Calu3 (cell line): Measurements from ENCODE around the gene TCF23. TPM values are rescaled to one million over a fixed set of nuclear protein-coding genes. Genes with fewer than 3 reads are reported as not detected.

Experiments
- BruUV-seq: library from RNA; stranded (reverse); fragments of 400-500 nt; replicated peaks from 2 replicates; lab custom pipeline; 2021; lab: Mats Ljungman, UMichigan
- CTCF ChIA-PET: fragments of 300-600 bp; sonication (Branson Sonifier 250); formaldehyde crosslinking; loops from one replicate; lab custom pipeline; 2022; ENCODE audit warnings: antibody characterized with exemption; lab: Charles Lee
- DNase-seq: peaks from one replicate; pipeline ENCODE4 v3.0.0; 2022
- H3K27ac Mint-ChIP-seq: one replicate; pipeline ENCODE4 v1.8.0; 2022; ENCODE audit warnings: mixed read lengths; ENCODE audit not compliant: unreplicated experiment
- H3K27me3 Mint-ChIP-seq: one replicate; pipeline ENCODE4 v1.8.0; 2022; ENCODE audit warnings: mixed read lengths; ENCODE audit not compliant: unreplicated experiment
- H3K36me3 Mint-ChIP-seq: one replicate; pipeline ENCODE4 v1.8.0; 2022; ENCODE audit warnings: mild to moderate bottlenecking, moderate library complexity, mixed read lengths; ENCODE audit not compliant: insufficient read depth, unreplicated experiment
- H3K4me1 Mint-ChIP-seq: one replicate; pipeline ENCODE4 v1.8.0; 2022; ENCODE audit warnings: mild to moderate bottlenecking, low read depth, mixed read lengths; ENCODE audit not compliant: unreplicated experiment
- H3K4me3 Mint-ChIP-seq: one replicate; pipeline ENCODE4 v1.8.0; 2022; ENCODE audit warnings: mild to moderate bottlenecking, low read depth, moderate library complexity, mixed read lengths; ENCODE audit not compliant: unreplicated experiment
- H3K9me3 Mint-ChIP-seq: one replicate; pipeline ENCODE4 v1.8.0; 2022; ENCODE audit warnings: low read depth, mixed read lengths; ENCODE audit not compliant: unreplicated experiment
- intact Hi-C: fragments of 100-400 bp; cut with micrococcal nuclease; formaldehyde crosslinking; loops from one replicate; pipeline ENCODE4 v1.10.0; 2022; ENCODE audit not compliant: unreplicated experiment
- total RNA-seq: library from RNA; stranded (reverse); gene quantifications from 2 replicates; pipeline ENCODE4 v1.2.3, GENCODE V29; 2022
- TF ChIP-seq, protein P1 (sequence below): fragments of 200-600 bp; IDR thresholded peaks from one replicate; pipeline ENCODE4 v1.8.0; 2022; ENCODE audit warnings: antibody characterized with exemption; ENCODE audit not compliant: unreplicated experiment

Gene TCF23
- total RNA-seq, 1 experiment from 2014 or later: not detected

DNA sequence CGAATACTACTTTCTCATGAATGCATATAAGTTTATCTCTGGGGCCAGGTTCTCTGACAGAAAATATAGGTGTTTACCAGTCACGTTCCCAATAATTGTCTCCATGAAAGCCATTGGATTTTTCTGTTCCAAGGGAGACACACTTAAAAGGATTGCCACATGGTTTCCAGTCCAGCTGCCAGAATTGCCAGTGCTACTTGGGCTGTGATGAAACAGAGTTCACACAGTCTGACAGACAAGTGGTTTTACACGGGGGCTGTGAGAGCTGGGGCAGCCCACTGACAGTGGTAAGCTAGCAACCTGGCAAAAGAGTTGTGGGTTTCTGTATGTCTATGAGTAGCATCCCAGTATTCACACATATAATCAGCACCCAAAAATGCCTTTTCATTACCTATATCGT lies 35.3 kb downstream of the TCF23 start:
- CTCF ChIA-PET: no interaction called here
- Mint-ChIP-seq H3K9me3 (no peaks in the 10 kb centered on the region), H3K27me3 (peaks cover 71% of the 10 kb centered on the region), H3K4me1 (no peaks in the 10 kb centered on the region), H3K36me3 (no peaks in the 10 kb centered on the region), H3K4me3 (no peak overlapping the region), H3K27ac (no peak overlapping the region)
- intact Hi-C loops: no loop called here
- no peak for DNase-seq
- BruUV-seq: no TSS peak
- TF ChIP-seq, protein P1, sequence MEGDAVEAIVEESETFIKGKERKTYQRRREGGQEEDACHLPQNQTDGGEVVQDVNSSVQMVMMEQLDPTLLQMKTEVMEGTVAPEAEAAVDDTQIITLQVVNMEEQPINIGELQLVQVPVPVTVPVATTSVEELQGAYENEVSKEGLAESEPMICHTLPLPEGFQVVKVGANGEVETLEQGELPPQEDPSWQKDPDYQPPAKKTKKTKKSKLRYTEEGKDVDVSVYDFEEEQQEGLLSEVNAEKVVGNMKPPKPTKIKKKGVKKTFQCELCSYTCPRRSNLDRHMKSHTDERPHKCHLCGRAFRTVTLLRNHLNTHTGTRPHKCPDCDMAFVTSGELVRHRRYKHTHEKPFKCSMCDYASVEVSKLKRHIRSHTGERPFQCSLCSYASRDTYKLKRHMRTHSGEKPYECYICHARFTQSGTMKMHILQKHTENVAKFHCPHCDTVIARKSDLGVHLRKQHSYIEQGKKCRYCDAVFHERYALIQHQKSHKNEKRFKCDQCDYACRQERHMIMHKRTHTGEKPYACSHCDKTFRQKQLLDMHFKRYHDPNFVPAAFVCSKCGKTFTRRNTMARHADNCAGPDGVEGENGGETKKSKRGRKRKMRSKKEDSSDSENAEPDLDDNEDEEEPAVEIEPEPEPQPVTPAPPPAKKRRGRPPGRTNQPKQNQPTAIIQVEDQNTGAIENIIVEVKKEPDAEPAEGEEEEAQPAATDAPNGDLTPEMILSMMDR: no peak

DNA sequence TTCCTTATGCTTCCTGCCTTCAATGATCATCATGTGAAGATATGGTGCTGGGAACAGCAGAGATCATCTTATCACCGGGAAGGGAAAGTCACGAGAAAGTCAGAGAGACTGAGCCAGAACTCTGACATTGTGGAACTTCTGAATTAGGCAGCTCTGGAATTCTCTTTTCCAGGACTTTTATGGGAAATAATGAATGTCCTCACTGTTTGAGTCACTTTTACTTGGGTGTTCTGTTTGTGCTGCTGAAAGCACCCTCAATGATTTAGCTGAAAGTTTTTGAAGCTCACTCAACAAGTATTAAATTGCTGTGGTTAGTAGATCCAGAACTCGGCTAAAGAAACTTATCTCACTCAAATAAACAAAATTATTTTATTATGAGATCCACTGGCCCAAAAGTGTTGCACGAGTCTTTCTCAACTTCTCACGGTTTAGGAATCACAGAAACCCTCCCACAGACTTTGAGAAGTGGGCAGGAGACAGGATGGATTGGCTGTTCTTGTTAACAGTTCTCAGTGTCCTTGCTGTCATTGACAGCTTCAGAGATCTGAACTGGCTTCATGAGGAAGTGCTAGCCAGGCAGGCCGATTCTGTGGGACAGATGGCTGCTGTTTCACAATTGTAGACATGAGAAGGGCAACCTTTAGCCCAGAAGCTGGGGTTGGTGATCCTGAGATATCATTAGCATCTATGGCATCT lies 36.7 kb downstream of the TCF23 start:
- no peak for DNase-seq
- H3K9me3 Mint-ChIP-seq: no peaks in the 10 kb centered on the region
- no peaks in the 10 kb centered on the region for H3K36me3 Mint-ChIP-seq
- CTCF ChIA-PET: no interaction called here
- TF ChIP-seq, protein P1: no peak
- H3K27me3 Mint-ChIP-seq: peaks cover 65% of the 10 kb centered on the region
- no peaks in the 10 kb centered on the region for H3K4me1 Mint-ChIP-seq
- BruUV-seq: no TSS peak
- no peak overlapping the region for H3K27ac Mint-ChIP-seq
- no peak overlapping the region for H3K4me3 Mint-ChIP-seq
- intact Hi-C loops: no loop called here

DNA sequence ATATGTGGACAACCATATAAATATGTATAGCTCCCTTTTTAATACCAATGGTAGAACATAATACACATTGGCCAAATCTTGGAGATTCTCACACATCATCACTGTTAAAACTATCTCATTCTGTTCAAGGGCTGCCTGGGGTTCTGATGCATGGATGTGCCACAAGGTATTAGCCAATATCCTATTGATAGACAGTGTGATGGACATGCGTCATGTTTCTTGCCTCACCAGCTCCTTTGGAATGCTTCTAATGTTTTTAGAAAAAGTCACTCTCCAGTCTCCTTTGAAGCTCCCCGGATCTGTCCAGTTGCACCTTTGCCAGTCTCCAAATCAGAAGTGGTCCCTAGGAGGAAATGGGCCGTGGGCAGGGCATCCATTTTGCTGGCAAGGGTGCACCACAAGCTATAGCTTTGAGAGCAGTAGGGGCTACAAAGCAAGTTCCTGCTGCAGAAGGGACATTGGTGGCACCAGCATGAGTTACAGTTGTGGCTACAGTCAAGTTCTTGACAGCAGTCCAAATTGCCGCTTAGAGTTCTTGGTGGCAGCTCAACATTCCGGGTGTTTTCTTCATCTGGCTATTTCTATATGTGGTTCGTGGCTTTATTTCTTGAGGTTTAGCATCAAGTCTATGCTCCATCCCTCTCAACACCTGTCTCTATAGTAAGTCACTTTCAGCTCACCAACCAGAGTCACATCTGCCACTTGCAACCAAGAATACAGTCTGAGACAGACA lies 38.0 kb downstream of the TCF23 start:
- TF ChIP-seq, protein P1: no peak
- CTCF ChIA-PET: no interaction called here
- DNase-seq: no peak
- Mint-ChIP-seq H3K4me3 (no peak overlapping the region), H3K4me1 (no peaks in the 10 kb centered on the region), H3K27me3 (peaks cover 52% of the 10 kb centered on the region), H3K27ac (no peak overlapping the region), H3K36me3 (no peaks in the 10 kb centered on the region), H3K9me3 (no peaks in the 10 kb centered on the region)
- intact Hi-C loops: no loop called here
- BruUV-seq: no TSS peak

DNA sequence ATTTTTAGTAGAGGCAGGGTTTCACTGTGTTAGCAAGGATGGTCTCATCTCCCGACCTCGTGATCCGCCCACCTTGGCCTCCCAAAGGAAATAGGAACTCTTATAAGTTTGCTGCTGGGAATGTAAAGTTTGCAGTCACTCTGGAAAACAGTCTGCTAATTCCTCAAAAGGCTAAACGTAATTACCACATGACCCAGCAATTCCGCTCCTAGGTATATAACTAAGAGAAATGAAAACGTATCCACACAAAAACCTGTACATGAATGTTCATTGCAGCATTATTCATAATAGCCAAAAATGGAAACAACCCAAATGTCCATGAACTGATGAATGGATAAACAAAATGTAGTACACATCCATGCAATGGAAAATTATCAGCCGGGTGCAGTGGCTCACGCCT lies 41.2 kb downstream of the TCF23 start:
- Mint-ChIP-seq H3K27me3 (peaks cover 27% of the 10 kb centered on the region), H3K9me3 (no peaks in the 10 kb centered on the region), H3K27ac (no peak overlapping the region), H3K4me1 (peaks cover 6% of the 10 kb centered on the region), H3K36me3 (no peaks in the 10 kb centered on the region), H3K4me3 (no peak overlapping the region)
- TF ChIP-seq, protein P1: no peak
- DNase-seq: no peak
- CTCF ChIA-PET: interaction anchor here (0.6 kb wide), 1 partner anchor 81 kb away, joined by 3 read pairs; no protein-coding TSS in a partner anchor
- BruUV-seq: no TSS peak
- intact Hi-C loops: no loop called here
